PC-9 (cell line): ENCODE measurements around the gene MKI67. TPM values are rescaled to one million over a fixed set of nuclear protein-coding genes. Genes with fewer than 3 reads are reported as not detected.

Experiments
- BruUV-seq: library from RNA; stranded (reverse); fragments of 400-500 nt; replicated peaks from 2 replicates; lab custom pipeline; 2021; lab: Mats Ljungman, UMichigan
- CTCF ChIA-PET: fragments of 300-600 bp; sonication (Branson Sonifier 250); formaldehyde crosslinking; loops from one replicate; lab custom pipeline; 2022; ENCODE audit warnings: antibody characterized with exemption; lab: Charles Lee
- POLR2A ChIA-PET: fragments of 300-600 bp; sonication (Branson Sonifier 250); formaldehyde crosslinking; loops from one replicate; lab custom pipeline; 2022; ENCODE audit warnings: antibody characterized with exemption; ENCODE audit not compliant: unreplicated experiment; lab: Charles Lee
- DNase-seq, 2 experiments: peaks; one replicate each; pipeline versions ENCODE4 v3.0.0 to v3.0.0-alpha.2; 2015 to 2022; ENCODE audit warnings: mixed read lengths in 1 of 2
- H2AFZ ChIP-seq: fragments of 200-600 bp; sonication (generic); 2 replicates; pipeline ENCODE4 v1.8.1; 2017; ENCODE audit warnings: antibody characterized with exemption
- H3F3A ChIP-seq: fragments of 200-600 bp; sonication (generic); 2 replicates; pipeline ENCODE4 v1.8.1; 2017; ENCODE audit warnings: antibody characterized with exemption, mild to moderate bottlenecking, low read depth; ENCODE audit not compliant: insufficient read depth
- H3K27ac ChIP-seq: fragments of 200-600 bp; sonication (generic); 2 replicates; pipeline ENCODE4 v1.6.1; 2016; ENCODE audit warnings: mixed run types
- H3K27me3 ChIP-seq: fragments of 200-600 bp; sonication (generic); 2 replicates; pipeline ENCODE4 v1.6.1; 2016; ENCODE audit warnings: low read depth, mixed run types; ENCODE audit not compliant: insufficient read depth
- H3K36me3 ChIP-seq: fragments of 200-600 bp; sonication (generic); 2 replicates; pipeline ENCODE4 v1.6.1; 2016; ENCODE audit warnings: low read depth, mixed run types
- H3K4me1 ChIP-seq: fragments of 200-600 bp; sonication (generic); replicated peaks from 2 replicates; pipeline ENCODE4 v1.6.1; 2016; ENCODE audit warnings: mixed run types; ENCODE audit not compliant: insufficient read depth
- H3K4me2 ChIP-seq: fragments of 200-600 bp; sonication (generic); 2 replicates; pipeline ENCODE4 v1.6.1; 2017; ENCODE audit warnings: mixed run types
- H3K4me3 ChIP-seq: fragments of 200-600 bp; sonication (generic); 2 replicates; pipeline ENCODE4 v1.6.1; 2016; ENCODE audit warnings: mixed run types
- H3K79me2 ChIP-seq: fragments of 200-600 bp; sonication (generic); 2 replicates; pipeline ENCODE4 v1.6.1; 2017; ENCODE audit warnings: low read depth, mixed run types
- H3K9me2 ChIP-seq: fragments of 200-600 bp; sonication (generic); 2 replicates; pipeline ENCODE4 v1.8.1; 2017; ENCODE audit warnings: mild to moderate bottlenecking; ENCODE audit not compliant: insufficient read depth
- H3K9me3 ChIP-seq: fragments of 200-600 bp; sonication (generic); 2 replicates; pipeline ENCODE4 v1.8.1; 2016; ENCODE audit warnings: low read depth; ENCODE audit not compliant: insufficient read depth
- H4K20me1 ChIP-seq: fragments of 200-600 bp; sonication (generic); 2 replicates; pipeline ENCODE4 v1.8.1; 2017; ENCODE audit not compliant: insufficient read depth
- EZH2 ChIP-seq: fragments of 200-600 bp; sonication (generic); IDR thresholded peaks from 2 replicates; pipeline ENCODE4 v1.8.0; 2017; ENCODE audit warnings: antibody characterized with exemption, low read depth
- intact Hi-C: fragments of 100-400 bp; cut with micrococcal nuclease; formaldehyde crosslinking; loops from one replicate; pipeline ENCODE4 v1.10.0; 2022; ENCODE audit not compliant: unreplicated experiment
- total RNA-seq: library from RNA; stranded (reverse); gene quantifications from 2 replicates; pipeline ENCODE4 v1.2.3, GENCODE V29; 2021
- TF ChIP-seq, protein P1 (sequence below): fragments of 200-600 bp; sonication (generic); conservative IDR thresholded peaks from 2 replicates; pipeline ENCODE4 v1.6.1; 2017; ENCODE audit warnings: mixed run types, antibody characterized with exemption, mild to moderate bottlenecking, moderate library complexity

Gene MKI67
- total RNA-seq, 1 experiment from 2014 or later, result 114 TPM

DNA sequence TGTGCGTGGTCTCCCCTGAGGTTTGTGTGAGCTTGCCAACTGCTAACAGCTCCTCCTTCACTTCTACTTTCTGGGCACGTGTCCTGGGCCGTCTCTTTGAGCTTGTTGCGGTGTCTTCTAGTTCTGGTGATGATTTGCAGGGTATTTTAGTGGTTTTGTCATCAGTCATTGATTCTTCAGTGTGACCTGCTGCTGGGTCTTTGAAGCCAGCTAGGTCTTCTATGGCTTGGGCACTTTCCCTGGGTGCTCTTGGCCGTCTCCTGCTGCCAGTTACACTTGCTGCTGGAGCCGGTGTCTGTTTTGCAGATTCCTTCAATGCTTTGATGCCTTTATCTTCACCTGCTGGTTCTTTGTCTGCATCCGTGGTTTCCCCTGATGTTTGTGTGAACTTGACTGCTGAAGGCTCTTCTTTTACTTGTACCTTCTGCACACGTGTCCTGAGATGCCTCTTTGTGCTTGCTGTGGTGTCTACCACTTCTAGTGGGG, 23.0 kb downstream of the MKI67 start:
- TF ChIP-seq, protein P1, sequence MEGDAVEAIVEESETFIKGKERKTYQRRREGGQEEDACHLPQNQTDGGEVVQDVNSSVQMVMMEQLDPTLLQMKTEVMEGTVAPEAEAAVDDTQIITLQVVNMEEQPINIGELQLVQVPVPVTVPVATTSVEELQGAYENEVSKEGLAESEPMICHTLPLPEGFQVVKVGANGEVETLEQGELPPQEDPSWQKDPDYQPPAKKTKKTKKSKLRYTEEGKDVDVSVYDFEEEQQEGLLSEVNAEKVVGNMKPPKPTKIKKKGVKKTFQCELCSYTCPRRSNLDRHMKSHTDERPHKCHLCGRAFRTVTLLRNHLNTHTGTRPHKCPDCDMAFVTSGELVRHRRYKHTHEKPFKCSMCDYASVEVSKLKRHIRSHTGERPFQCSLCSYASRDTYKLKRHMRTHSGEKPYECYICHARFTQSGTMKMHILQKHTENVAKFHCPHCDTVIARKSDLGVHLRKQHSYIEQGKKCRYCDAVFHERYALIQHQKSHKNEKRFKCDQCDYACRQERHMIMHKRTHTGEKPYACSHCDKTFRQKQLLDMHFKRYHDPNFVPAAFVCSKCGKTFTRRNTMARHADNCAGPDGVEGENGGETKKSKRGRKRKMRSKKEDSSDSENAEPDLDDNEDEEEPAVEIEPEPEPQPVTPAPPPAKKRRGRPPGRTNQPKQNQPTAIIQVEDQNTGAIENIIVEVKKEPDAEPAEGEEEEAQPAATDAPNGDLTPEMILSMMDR, result no peak
- TF ChIP-seq EZH2, result no peak
- H3F3A ChIP-seq, result no peaks in the 10 kb centered on the region
- H3K27me3 ChIP-seq, result no peaks in the 10 kb centered on the region
- H3K4me2 ChIP-seq, result no peak overlapping the region
- ChIA-PET POLR2A (no interaction called here), CTCF (no interaction called here)
- no peak for DNase-seq
- no peaks in the 10 kb centered on the region for H4K20me1 ChIP-seq
- 0 out of 2 replicates have a peak, but pooled peaks cover 8% of the 10 kb centered on the region for H3K36me3 ChIP-seq
- H3K4me3 ChIP-seq, result no peak overlapping the region
- intact Hi-C loops, result no loop called here
- H3K27ac ChIP-seq, result no peak overlapping the region
- BruUV-seq, result no TSS peak
- no peaks in the 10 kb centered on the region for H3K9me3 ChIP-seq
- no peak overlapping the region for H2AFZ ChIP-seq
- no peaks in the 10 kb centered on the region for H3K9me2 ChIP-seq
- no peaks in the 10 kb centered on the region for H3K79me2 ChIP-seq
- no peaks in the 10 kb centered on the region for H3K4me1 ChIP-seq

DNA sequence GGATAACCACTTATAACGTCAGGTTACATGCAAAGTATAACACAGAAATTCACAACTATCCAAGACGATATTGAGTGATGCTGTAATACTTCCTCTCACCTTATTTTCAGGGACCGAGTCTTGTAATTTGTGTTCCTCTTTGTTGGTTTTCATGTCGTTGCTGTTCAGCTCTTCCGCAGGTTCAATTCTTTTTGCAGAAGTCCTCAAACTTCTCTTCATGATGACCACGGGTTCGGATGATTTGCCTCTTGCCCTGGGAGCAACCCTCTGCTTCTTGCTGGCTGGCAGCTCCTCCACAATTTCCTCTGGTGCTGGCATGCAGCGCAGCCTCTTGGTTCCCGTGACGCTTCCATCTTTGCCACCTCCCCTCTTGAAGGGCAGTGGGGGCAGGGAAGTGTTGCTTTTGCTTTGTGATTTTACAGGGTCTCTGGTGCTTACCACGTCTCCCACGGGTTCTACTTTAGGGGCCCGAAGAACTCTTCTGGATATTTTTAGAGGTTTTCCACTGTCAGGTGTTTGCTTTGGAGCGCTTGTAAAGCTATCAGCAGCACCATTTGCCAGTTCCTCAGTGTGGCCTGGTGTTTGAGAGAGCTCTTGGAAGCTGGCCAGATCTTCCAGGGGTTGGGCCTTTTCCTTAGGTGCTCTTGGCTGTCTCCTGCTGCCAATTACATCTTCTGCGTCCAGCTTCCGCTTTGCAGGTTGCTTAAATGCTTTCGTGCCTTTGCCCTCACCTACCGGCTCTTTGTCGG, 23.6 kb downstream of the MKI67 start:
- H2AFZ ChIP-seq, result no peak overlapping the region
- H3K9me3 ChIP-seq, result no peaks in the 10 kb centered on the region
- no peaks in the 10 kb centered on the region for H3K9me2 ChIP-seq
- intact Hi-C loops, result no loop called here
- ChIA-PET POLR2A (no interaction called here), CTCF (no interaction called here)
- 0 out of 2 replicates have a peak, but pooled peaks cover 8% of the 10 kb centered on the region for H3K36me3 ChIP-seq
- H3K27ac ChIP-seq, result no peak overlapping the region
- H3K4me2 ChIP-seq, result no peak overlapping the region
- no peaks in the 10 kb centered on the region for H3K27me3 ChIP-seq
- no peak for DNase-seq
- TSS peak; percentile 3 for BruUV-seq
- no peaks in the 10 kb centered on the region for H3K4me1 ChIP-seq
- TF ChIP-seq, protein P1, result no peak
- no peak for TF ChIP-seq EZH2
- H3F3A ChIP-seq, result no peaks in the 10 kb centered on the region
- no peaks in the 10 kb centered on the region for H3K79me2 ChIP-seq
- no peaks in the 10 kb centered on the region for H4K20me1 ChIP-seq
- no peak overlapping the region for H3K4me3 ChIP-seq

DNA sequence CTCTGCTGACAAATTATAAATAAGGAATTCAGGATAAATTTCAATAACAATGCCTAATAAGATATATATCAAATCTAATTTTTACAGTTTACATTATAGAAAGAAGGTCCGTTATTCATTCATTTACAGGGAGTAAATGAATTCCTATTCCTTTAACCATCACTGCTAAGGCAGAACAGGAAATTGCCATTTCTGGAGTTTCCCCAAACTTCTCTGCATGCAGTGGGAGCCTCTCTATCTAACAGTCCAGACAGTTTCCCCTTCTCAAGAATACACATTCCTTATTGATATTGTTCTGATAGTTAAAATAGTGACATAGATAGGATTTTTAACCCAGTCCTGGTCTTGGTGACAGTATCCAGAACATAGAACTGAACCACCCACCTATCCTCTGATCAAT, 24.3 kb downstream of the MKI67 start:
- H3K9me2 ChIP-seq, result no peaks in the 10 kb centered on the region
- no peak overlapping the region for H3K27ac ChIP-seq
- H3K4me1 ChIP-seq, result no peaks in the 10 kb centered on the region
- H3K4me2 ChIP-seq, result no peak overlapping the region
- no peak for TF ChIP-seq EZH2
- TF ChIP-seq, protein P1, result no peak
- no TSS peak for BruUV-seq
- H3F3A ChIP-seq, result no peaks in the 10 kb centered on the region
- DNase-seq, result no peak
- 0 out of 2 replicates have a peak, but pooled peaks cover 8% of the 10 kb centered on the region for H3K36me3 ChIP-seq
- no peak overlapping the region for H3K4me3 ChIP-seq
- POLR2A ChIA-PET, result no interaction called here
- no peaks in the 10 kb centered on the region for H3K27me3 ChIP-seq
- no peaks in the 10 kb centered on the region for H3K9me3 ChIP-seq
- CTCF ChIA-PET, result no interaction called here
- intact Hi-C loops, result no loop called here
- H4K20me1 ChIP-seq, result no peaks in the 10 kb centered on the region
- H3K79me2 ChIP-seq, result no peaks in the 10 kb centered on the region
- H2AFZ ChIP-seq, result no peak overlapping the region
